Esophagus muscularis mucosa (tissue), 2 donors: ENCODE measurements around the gene TMEM170A.

Experiments
- EP300 ChIP-seq: sonication (generic); formaldehyde crosslinking; IDR thresholded peaks from one replicate; pipeline ENCODE4 v1.6.1; 2017; ENCODE audit warnings: antibody characterized with exemption
- POLR2A ChIP-seq: fragments of 450-650 bp; IDR thresholded peaks from one replicate; pipeline ENCODE4 v1.6.1; 2017; ENCODE audit warnings: antibody characterized with exemption, moderate library complexity, mild to moderate bottlenecking, low read depth

GRCh38 chr16:75460446-75460845 lies 4.0 kb downstream of the TMEM170A start:
- TF ChIP-seq EP300 (no peak), POLR2A (no peak)
